ENCODE measurements around the gene XPR1.

The XPR1 gene

DNA sequence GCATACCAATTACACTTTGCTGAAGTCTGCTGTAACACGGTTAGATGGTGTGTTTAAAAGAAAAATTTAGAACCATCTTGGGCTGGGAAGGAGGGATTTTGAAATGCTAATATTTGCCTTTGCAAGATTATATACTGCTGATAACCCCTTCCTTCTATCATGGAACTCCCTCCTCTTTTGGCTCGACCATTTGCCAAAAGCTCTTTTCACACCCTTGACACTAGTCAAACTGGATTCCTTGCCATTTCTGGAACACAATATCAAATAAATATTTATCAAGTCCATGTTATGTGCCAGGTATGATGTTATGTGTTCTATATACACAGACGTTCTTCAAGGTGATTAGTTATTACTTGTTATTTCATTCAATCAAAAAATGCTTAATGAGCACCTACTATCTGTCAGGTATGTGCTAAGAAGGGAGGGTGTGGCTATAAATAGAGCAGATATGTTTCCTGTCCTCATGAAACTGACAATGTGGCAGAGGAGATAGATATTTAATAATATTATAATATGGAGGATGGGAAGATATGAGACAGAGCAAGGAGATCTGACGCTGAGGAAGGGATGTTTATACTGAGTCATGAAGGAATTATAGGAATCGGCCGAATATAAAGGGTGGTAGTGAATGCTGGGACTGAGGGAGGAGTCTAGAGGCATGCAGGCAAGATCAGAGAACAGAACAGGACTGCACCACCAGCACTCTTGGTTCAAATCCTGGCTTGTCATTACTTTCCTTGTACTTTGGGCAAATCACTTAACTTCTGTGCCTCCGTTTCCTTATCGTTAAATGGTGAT is 16.1 kb upstream of the XPR1 start:
- DNase-seq (ENCODE audit: low spot score): no peak

DNA sequence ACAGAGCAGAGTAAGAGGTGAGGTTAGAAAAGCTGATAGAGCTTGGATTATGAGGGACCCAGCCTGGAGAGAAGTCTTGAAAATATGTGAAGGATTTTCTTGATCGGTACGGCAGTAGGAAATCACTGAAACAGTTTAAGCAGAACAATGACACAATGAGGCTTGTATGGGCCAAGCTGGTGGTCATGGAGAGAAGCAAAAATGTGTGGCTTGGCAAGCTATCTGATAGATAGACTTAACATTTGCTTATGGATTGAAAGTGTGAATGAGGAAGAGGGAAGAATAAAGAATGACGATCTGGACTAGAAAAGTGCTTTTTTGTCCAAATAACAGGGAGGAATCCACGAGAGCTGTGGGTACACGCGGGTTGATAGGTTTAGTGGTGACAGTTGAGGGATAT is 15.4 kb upstream of the XPR1 start:
- no peak for DNase-seq (ENCODE audit: low spot score)

DNA sequence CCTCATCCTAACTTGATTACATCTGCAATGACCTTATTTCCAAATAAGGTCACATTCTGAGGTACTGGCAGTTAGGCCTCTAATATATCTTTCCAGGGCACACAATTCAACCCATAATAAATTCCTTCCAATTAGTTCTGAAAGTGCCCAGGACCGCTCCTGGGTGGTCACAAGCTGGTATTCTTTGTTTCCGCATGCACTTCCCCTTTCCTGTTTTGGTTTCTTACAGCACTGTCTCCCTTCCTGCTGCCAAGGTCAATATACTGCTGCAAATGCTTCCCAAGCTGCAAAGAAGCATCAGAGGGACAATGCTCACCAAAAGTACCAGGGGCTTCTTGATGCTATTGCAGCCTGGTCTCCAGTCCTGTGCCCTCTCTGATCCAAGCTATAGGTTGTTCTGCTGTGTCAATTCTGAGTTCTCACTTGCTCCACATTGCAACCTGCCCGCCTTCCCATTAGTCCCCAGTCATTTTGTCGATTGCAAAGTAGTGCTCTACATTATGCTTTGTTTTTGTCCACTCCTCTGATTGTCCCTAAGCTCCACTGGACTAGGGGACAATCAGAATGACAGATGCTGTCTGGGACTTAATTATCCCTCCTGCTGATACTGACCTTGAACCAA is 13.9 kb upstream of the XPR1 start:
- no peak for DNase-seq (ENCODE audit: low spot score)

DNA sequence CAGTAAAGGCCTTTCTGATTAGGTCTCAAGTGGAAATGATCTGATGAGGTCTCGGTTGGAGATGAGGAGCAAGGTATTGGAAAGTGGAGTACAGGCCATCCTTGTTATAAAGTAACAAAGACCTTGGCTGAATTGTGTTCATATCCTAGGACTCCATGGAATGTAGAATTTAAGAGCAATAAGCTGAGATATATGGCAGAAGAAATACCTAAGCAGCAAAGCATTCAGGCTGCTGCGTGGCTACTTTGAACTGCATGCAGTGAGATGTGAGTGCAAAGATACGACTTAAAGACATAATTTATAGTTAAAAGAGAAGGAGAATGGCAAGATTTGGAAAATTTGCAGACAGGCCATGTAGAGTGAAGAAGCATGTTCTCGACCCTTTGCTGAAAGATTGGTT is 11.2 kb upstream of the XPR1 start:
- DNase-seq (ENCODE audit: low spot score): no peak

DNA sequence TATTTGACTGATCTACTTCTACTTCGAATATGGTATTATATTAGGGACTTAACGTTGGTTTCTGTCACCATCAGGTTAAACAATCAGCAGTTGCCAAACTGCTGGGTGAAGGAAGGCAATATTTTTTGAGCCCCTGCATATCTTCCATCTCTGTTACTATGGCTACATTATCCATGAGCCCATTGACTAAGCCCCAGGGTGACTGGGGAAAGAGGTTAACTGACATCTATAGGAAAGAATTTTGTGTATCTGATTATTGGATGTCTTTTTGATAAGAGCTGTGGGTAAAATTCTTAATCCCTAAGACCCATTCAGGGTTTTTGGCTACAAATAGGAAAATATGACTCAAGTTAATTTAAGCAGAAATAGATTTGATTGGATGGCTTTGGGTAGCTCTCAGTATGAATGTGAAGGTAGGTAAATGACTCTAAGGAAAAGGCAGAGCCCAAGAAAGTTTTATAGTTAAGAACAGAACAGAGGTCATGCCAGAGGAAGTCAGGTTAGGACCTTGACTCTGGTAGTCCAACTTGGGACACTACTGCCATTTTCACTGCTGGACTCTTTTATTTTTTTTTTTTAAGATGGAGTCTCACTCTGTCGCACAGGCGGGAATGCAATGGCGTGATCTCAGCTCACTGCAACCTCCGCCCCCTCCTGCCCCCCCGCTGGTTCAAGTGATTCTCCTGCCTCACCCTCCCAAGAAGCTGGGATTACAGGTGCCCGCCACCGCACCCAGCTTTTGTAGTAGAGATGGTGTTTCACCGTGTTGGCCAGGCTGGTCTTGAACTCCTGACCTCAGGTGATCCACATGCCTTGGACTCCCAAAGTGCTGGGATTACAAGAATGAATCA is 8.9 kb upstream of the XPR1 start:
- no peak for DNase-seq (ENCODE audit: low spot score)

DNA sequence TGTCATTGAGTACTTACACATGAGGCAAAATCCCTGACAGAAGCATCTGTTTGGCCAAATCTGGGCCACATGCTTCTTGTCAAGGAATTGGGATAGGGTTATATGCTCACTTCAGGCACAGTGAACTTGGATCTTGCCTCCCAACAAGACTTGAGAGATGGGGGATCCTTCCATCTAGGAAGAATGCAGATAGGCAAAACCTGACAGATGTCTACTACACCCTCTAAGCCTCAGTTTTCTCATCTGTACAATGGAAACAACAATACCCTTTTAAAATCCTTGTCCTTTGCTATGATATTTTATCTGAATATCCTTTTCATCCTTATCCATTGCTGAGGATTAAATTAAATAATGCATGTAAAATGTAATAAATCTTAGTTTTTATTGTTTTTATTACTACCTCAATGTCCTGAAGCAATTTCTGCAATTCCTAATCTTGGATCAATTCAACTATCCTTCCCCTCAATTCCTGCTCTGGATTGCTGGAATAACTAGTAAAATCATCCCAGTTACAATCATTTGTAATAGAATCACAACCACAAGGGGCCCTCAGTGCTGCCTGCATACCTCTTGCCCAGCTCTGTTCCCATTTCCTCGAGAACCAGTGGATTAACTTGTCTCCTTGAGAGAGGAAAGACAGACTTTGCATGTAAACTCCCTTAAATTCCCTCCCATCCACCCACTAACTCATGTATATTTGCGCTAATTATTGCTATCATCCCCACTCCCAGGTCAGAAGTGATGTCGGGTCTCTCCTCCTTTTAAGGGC is 8.1 kb upstream of the XPR1 start:
- DNase-seq (ENCODE audit: low spot score): no peak

DNA sequence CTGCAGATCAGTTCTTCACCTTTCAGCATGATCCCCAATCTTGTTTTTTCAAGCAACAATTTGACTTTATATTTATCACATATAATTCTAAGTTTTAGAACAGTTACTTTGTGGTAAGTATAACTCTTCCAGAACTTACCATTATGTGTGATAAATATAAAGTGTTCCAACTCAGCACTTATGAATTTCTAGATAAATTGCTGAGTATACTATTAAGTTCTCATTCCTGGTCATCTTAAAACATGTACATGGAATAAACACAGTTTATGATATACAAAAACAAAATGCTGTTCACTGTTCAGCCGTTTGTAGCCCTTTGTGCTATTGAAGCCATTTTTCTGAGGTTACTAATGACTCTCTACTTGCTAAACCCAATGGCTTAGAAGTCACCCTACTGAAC is 5.1 kb upstream of the XPR1 start:
- DNase-seq (ENCODE audit: low spot score): no peak

DNA sequence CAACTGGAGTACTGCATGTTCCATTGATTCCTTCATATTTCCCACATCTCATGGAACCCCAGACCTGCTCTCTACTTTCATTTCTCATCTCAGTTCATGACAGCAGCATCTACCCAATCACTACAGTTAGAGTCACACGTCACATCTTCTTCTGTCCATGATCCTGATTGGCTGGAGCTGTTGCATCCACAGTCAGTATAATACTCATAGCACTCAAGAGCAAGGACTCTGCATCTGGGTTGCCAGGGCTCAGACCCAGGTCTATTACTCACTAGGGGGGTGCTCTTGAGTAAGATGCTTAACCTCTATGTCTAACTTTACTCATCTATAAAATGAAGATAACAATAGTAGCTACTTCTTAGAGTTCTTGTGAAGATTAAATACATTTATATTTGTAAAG is 4.4 kb upstream of the XPR1 start:
- DNase-seq (ENCODE audit: low spot score): no peak

DNA sequence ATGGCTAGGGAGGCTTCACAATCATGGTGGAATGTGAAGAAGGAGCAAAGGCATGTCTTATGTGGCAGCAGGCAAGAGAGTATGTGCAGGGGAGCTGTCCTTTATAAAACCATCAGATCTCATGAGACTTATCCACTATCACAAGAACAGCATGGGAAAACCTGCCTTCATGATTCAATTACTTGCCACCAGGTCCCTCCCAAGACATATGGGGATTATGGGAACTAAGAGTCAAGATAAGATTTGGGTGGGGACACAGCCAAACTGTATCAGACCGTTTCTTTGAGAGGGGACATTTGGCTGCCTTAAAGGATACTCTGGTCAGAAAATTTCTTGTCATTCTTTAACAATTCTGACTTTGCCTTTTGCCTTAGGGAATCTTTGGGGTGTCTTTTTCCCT is 3.2 kb upstream of the XPR1 start:
- no peak for DNase-seq (ENCODE audit: low spot score)

DNA sequence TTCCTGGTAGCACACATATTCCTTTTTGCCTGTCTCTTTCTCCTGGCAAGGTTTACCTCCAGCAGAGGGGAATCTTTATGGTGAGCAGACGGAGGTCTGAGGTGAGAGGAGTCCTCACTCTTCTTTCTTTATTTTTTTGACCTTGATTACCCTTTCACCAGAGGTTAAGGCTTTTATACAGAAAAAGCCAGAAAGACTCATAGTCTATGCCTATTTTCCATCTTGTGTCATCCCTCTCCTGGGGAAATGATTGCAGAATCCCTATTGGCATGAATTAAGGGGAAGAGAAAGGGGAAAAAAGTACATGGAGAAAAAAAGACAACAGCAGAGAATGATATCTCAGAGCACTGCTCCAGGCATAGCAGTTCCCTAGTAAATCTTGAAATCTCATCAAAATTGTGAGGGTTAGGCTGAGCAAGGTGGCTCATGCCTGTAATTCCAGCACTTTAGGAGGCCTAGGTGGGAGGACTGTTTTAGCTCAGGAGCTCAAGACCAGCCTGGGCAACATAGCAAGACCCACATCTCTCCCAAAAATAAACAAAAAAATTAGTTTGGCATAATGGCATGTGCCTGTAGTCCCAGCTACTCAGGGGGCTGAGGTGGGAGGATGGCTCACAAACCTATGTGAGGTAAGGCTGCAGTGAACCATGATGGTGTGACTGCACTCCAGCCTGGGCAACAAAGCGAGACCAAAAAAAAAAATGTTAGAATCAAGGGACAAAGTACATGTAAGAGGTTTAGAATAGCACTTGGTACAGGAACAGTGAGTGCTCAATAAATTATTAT is 1.2 kb upstream of the XPR1 start:
- DNase-seq (ENCODE audit: low spot score): no peak

DNA sequence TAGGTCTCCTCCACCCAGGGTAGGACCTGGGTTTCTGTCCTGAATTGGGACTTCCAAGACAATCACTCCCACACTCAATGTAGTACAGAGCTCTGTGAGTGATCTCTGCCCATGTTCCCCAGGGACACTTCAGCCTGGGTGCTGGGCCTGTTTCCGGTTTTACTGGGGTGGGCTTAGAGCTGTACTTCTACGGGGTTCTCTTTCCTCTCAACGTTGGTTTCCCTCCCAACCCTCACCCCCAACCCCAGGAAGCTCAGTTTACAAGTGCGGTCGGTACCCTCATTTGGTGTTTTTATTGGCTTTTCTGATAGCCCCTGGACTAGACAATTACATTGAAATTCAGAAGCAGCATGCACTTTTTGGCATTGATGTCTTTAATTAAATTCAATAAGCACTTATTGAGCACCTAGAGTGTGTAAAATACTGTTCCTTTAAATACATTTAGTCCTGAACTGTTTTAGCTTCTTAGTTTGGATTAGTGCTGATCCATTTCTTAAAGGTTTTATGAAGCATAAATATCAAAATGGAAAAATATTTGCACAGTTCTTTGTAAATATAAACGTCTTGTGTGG is 542 bp upstream of the XPR1 start:
- no peak for DNase-seq (ENCODE audit: low spot score)

DNA sequence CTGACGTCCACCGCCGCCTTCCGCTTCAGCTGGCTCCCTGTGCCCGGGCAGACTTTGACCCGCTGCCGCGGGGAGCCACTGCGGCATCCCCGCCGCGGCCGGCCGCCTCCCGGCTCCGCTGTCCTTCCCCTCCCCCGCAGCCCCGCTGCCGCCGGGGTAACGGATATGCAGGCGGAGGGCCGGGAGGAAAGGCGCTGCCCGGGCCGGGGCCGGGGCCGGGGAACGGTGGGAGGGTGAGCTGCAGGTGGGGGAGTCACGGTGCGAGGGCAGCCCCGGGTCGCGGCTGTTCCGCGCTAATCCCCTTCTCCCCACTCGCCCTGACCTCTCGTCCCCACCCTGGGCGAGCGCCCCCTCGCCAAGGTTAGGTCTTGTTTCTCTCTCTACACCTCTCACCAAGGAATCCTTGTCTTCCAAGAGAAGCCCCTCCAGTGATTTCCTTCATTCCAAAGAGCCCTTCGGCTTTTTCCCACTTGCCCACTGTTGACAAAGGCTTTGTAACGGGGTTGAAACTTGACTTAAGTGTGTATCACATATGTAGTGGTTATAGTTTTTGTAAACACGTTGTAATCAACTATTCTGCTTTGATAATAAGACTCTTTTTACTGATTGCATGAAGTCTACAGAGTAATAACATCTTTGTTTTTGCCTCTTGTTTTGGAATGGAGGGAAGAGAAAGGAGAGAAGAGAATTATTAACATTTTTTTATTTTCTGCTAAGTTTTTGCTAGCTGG is 669 bp downstream of the XPR1 start:
- peak; percentile 48 for DNase-seq (ENCODE audit: low spot score)

DNA sequence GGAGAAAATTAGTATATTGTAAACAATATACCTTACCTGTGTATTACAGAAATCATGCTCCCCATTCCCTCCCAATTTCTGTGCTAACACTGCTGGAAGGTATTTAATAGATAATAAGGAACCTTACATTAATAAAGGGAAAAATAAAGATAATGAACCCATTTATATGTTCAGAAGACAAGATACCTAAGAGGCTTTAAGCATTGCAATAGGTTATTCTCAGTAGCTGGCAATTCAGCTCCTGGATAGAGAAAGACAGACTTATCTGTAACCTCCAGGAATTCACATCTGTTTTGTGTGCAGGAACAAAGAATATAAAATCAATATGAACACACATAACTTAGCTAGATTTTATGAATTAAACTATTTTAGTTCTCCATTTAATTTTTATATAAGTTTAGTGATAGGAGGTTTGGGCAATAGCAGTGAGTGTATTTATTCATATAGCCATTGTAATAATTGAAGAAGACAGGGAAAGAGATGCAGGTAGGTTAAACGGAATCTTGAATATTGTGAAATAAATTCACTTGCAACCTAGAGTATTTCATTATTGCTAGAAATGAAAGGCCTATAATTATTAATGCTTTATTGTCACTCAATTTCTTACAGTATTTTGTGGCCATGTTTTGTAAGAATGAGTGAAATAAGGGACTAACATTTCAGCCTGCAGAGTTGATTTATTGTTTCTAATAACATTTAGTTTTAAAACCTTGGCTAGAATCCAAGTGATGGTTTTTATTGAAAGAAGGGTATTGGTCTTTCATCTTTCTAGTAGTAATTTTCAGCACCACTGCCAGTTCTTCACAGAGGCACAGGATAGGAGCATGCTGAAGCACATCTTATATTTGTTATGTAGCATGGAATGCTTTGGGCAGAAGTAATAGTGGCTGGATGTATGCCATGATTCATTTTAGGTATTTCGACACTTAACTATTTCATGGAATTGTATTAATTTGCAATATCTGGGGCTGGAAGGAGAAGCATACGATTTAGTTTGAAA is 1.5 kb downstream of the XPR1 start:
- DNase-seq (ENCODE audit: low spot score): no peak

DNA sequence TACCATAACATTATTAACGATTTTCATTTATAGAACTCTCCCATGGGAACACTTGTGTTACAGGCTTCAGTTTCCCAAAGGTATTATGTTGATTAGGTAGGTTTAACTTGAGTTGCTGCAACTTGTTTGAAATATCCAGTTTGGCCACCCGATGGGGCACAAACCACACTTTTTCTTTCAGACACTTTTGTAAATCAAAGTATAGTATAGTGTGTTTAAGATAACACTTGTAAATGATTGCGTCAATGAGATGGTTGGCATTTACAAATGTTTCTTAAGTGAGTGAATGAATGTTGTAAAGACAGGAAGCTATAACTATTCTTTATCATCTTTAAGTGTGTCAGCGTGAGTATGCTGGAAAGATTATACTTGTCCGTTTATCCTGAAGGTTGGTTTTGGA is 4.3 kb downstream of the XPR1 start:
- no peak for DNase-seq (ENCODE audit: low spot score)

DNA sequence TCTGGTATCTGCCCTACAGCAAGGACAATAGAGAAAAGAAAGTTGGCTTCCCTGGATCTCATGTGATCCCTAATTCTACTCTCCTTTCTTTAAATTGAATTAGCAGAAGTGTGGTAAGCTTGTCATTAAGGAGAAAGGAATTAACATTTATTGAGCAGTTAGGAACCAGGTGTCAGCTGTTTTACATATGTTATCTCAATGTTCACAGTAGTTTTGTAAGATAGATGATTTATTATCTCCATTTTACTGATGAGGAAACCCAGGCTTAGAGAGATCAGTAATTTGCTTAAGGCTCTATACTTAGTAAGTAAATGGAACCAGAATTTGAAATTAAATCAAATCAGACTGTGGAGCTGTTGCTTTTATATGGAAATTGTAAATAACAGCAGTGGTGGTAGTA is 8.0 kb downstream of the XPR1 start:
- DNase-seq (ENCODE audit: low spot score): no peak

DNA sequence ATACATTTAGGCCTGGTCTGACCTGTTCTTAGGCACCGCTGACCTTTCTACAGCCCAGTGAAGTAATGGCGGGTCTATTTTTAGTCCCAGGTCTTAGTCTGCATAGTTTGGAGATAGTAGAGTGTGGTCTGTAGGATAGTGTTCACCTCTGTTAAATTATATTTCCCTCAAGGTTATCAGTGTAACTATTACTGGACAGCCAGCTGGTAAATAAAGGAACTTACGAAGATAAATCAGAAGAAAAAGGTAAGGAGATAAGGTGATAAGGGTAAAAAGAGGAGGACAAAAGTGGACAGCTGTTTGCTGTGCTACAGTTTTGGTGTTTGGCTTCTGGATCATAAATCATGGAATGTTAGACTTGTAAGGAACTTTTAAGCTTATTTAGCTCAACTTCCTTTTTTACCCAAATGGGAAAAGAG is 8.7 kb downstream of the XPR1 start:
- no peak for DNase-seq (ENCODE audit: low spot score)

DNA sequence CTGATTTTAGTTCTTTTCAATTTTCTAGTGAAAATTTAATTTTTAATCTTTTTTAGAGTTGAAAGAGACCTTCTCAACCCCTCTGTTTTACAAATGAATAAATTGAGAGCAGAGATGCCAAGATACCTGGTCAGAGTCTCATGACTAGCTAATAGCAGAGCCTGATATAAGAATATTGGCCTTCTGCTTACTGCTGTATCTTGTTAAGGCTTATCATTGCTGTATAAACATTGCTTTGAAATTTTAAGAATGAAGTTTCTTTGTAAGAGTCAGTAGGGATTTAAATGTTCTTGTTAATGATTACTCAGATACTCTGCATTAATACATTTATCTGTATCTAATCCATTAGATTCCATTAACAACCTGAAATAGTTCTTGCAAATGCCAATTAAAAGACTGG is 9.8 kb downstream of the XPR1 start:
- DNase-seq (ENCODE audit: low spot score): no peak

DNA sequence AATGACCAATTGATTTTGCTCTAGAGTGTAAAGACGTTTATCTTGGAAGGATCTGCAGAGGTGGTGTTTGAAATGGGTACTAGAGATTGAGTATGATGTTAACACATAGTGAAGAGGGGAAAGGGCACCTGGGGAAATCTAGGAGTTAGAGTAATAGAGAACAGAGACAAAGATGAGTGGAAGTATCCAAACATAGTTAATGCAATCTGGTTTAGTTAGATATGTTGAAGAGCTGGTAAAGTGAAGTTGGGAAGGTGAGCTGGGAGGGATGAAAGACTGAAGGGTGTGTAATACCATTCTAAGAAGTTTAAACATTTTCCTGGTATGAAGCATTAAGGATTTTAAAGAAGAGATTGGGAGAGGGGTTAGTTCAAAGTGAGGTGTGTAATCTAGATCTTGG is 11.0 kb downstream of the XPR1 start:
- no peak for DNase-seq (ENCODE audit: low spot score)

DNA sequence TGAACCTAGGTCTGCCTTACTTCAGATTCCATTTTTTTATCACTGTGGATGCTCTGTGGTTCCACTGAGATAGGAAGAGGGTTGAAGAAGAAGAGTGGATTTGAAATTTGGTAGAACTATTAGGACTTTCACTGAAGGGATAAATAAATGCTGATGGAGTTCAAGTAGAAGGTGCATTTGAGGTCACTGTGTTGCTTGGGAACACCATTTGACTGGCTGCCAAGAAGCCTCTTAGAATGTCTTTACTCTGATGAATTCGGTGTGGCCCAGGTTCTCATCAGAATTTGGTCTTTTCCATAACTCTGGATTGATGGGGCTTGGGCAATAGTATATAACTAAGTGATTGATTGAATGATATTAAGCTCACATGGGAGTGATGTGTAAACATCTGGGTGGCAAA is 11.9 kb downstream of the XPR1 start:
- DNase-seq (ENCODE audit: low spot score): peak; percentile 51

Measured in Ammon's horn (tissue), 1 donor.